ENCODE measurements around the gene SBF1.
"Not testable (repeated sequence)": the region's sequence is repeated elsewhere in the genome, so short reads cannot be mapped to it uniquely, and the experiment has no call there.

The SBF1 gene

DNA sequence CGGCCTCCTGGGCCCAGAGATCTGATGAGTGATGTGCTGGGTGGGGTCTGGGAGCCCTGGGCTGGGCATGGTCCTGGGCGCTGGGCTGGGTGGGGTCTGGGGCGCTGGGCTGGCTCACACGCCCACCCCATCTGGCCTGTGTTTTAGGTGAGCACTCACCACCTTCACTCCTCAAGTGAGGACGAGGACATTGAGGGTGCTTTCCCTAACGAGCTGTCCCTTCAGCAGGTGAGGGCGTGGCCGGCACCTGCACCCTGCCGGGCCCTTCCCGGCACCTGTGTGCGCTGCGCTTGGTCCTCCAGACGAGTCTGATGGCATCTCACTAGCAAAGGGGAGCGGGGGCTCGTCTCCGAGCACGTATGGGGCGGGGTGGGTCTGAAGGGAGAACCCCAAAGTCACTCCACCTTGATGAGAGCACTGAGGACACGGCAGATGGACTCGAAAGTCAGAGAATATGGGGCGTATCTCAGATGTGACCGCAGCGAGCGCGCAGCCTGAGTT is 37.9 kb downstream of the SBF1 start:
- Histone ChIP-seq H3K9me3 (ENCODE audit: insufficient read depth, low read length) (no peaks in the 10 kb centered on the region), H3K4me3 (ENCODE audit: insufficient read length, low read depth) (no peak overlapping the region), H3K4me1 (ENCODE audit: insufficient read depth, insufficient read length) (no peaks in the 10 kb centered on the region), H3K9ac (ENCODE audit: insufficient read length, low read depth) (no peak overlapping the region), H3K27me3 (ENCODE audit: insufficient read depth, insufficient read length) (no peaks in the 10 kb centered on the region), H3K36me3 (ENCODE audit: insufficient read depth, insufficient read length, low read length) (peaks cover 75% of the 10 kb centered on the region)
- TF ChIP-seq YY1 (IDR thresholded peaks at IDR 0.05; ENCODE audit: insufficient read depth, insufficient read length) (no peak), SUZ12 (IDR thresholded peaks at IDR 0.05; ENCODE audit: extremely low read depth, insufficient read depth, insufficient read length) (no peak), ZNF274 (IDR thresholded peaks at IDR 0.05; ENCODE audit: low read depth, low read length) (no peak)
- no peak for DNase-seq (ENCODE audit: low read depth, low spot score)

DNA sequence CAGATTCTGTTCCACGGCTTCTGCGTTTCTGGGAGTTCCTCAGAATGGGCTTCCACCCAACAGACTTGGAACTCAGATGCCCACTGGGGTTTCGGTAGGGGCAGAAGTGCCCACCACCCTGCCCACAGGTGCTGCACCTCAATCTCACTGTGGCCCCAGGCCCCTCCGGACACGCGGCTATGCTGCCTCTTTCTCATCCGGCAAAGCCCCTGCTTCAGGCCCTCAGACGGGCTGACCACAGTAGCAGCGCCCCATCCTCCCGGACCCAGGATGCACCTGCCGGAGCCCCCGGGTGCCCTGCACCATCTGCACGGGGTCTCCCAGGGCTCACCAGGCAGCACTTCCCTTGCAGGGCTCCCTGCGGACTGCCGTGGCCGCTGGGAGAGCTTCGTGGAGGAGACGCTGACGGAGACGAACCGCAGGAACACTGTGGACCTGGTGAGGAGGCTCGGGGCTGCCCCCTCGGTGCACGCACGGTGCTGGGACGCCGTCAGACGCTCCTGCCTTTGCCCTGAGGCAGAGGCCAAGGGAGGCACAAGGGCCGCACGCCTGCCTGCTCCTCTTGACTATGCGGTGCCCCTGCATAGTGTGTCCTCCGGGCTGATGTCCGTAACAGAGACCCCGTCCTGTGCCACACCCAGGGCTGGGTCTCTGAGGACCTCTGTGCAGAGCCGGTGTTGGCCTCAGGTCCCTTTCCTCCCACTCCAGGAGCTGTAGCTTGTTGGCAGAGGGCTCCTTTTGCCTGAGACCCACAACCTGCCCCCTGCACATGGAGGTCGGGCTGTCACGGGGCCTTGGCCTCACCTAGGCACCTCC is 38.6 kb downstream of the SBF1 start:
- H3K9ac ChIP-seq (ENCODE audit: insufficient read length, low read depth): no peak overlapping the region
- DNase-seq (ENCODE audit: low read depth, low spot score): no peak
- no peak for TF ChIP-seq SUZ12 (IDR thresholded peaks at IDR 0.05; ENCODE audit: extremely low read depth, insufficient read depth, insufficient read length)
- no peak for TF ChIP-seq YY1 (IDR thresholded peaks at IDR 0.05; ENCODE audit: insufficient read depth, insufficient read length)
- TF ChIP-seq ZNF274 (IDR thresholded peaks at IDR 0.05; ENCODE audit: low read depth, low read length): no peak
- H3K9me3 ChIP-seq (ENCODE audit: insufficient read depth, low read length): no peaks in the 10 kb centered on the region
- no peak overlapping the region for H3K4me3 ChIP-seq (ENCODE audit: insufficient read length, low read depth)
- no peaks in the 10 kb centered on the region for H3K4me1 ChIP-seq (ENCODE audit: insufficient read depth, insufficient read length)
- peaks cover 75% of the 10 kb centered on the region for H3K36me3 ChIP-seq (ENCODE audit: insufficient read depth, insufficient read length, low read length)
- H3K27me3 ChIP-seq (ENCODE audit: insufficient read depth, insufficient read length): no peaks in the 10 kb centered on the region

DNA sequence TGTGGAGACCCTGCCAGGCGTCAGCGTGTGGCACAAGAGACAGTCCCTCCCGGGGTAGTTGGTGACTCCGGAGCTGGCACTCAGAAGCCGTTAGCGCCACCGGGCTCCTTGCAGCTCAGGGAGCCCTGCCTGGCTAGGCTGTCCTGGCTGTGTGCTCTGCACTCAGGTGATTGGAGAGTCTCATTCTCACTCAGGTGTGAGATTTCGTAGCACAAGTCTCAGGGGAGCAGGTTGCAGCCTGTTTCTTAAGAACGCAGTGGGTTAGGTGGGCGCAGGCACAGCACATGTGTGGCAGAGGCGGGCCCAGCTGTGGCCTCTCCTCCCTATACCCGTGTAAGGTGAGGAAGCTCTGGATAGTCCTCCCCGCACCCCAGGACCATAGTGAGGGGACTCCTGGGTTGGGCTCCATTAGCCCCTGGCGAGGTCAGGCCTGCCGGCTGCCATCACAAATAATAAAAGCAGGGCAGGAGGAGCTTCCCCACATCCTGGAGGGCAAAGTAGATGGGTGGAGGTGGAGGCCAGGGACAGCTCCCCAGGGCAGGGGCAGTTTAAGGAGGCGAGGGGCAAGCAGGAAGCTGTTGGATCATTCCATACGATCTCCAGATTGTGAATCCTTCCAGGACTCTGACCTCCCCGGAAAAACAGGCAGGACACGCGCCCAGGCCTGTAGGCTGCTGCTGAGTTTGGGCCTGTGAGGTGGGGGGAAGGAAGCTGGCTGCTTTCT is 39.4 kb downstream of the SBF1 start:
- Histone ChIP-seq H3K27me3 (ENCODE audit: insufficient read depth, insufficient read length) (no peaks in the 10 kb centered on the region), H3K4me3 (ENCODE audit: insufficient read length, low read depth) (no peak overlapping the region), H3K9ac (ENCODE audit: insufficient read length, low read depth) (no peak overlapping the region), H3K36me3 (ENCODE audit: insufficient read depth, insufficient read length, low read length) (peaks cover 75% of the 10 kb centered on the region), H3K9me3 (ENCODE audit: insufficient read depth, low read length) (no peaks in the 10 kb centered on the region), H3K4me1 (ENCODE audit: insufficient read depth, insufficient read length) (no peaks in the 10 kb centered on the region)
- TF ChIP-seq YY1 (IDR thresholded peaks at IDR 0.05; ENCODE audit: insufficient read depth, insufficient read length) (no peak), SUZ12 (IDR thresholded peaks at IDR 0.05; ENCODE audit: extremely low read depth, insufficient read depth, insufficient read length) (no peak), ZNF274 (IDR thresholded peaks at IDR 0.05; ENCODE audit: low read depth, low read length) (no peak)
- no peak for DNase-seq (ENCODE audit: low read depth, low spot score)

DNA sequence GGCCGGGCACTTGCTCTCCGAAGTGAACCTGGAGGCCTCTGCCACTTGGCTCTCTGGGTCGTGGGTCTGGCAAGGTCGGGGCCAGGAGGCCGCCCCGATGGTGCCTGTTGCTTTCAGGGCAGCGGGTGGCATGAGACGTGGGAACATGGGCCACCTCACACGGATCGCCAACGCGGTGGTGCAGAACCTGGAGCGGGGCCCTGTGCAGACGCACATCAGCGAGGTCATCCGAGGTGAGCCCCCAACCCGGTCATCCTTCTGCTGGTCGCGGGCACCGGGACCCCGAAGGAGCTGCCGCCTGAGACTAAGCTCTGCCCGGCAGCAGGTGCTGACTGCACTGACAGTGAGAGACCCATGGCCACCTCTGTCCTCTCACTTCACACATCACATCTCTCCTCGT is 40.0 kb downstream of the SBF1 start:
- DNase-seq (ENCODE audit: low read depth, low spot score): no peak
- H3K9ac ChIP-seq (ENCODE audit: insufficient read length, low read depth): no peak overlapping the region
- H3K27me3 ChIP-seq (ENCODE audit: insufficient read depth, insufficient read length): no peaks in the 10 kb centered on the region
- H3K36me3 ChIP-seq (ENCODE audit: insufficient read depth, insufficient read length, low read length): peaks cover 73% of the 10 kb centered on the region
- H3K4me3 ChIP-seq (ENCODE audit: insufficient read length, low read depth): no peak overlapping the region
- no peaks in the 10 kb centered on the region for H3K4me1 ChIP-seq (ENCODE audit: insufficient read depth, insufficient read length)
- H3K9me3 ChIP-seq (ENCODE audit: insufficient read depth, low read length): no peaks in the 10 kb centered on the region
- TF ChIP-seq YY1 (IDR thresholded peaks at IDR 0.05; ENCODE audit: insufficient read depth, insufficient read length): no peak
- no peak for TF ChIP-seq SUZ12 (IDR thresholded peaks at IDR 0.05; ENCODE audit: extremely low read depth, insufficient read depth, insufficient read length)
- TF ChIP-seq ZNF274 (IDR thresholded peaks at IDR 0.05; ENCODE audit: low read depth, low read length): no peak

DNA sequence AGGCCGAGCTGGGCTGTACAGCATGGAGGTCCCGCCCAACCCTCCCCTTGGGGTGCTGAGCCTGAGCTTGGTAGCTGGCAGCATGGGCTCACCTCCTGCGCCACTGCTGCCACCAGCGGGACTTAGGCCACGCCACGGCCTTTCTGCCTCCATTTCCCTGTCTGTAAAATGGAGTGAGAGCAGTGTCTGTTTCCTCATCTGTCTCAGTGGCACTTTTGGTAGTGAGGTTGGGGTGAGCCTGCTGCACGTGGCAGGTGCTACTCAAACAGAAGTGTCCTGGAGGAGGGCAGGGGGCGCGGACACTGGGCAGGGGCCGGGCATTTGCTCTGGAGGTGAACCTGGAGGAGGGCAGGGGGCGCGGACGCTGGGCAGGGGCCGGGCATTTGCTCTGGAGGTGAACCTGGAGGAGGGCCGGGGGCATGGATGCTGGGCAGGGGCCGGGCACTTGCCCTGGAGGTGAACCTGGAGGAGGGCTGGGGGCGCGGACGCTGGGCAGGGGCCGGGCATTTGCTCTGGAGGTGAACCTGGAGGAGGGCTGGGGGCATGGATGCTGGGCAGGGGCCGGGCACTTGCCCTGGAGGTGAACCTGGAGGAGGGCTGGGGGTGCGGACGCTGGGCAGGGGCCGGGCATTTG is 41.8 kb downstream of the SBF1 start:
- DNase-seq (ENCODE audit: low read depth, low spot score); H3K4me3 ChIP-seq (ENCODE audit: insufficient read length, low read depth); H3K9ac ChIP-seq (ENCODE audit: insufficient read length, low read depth); H3K9me3 ChIP-seq (ENCODE audit: insufficient read depth, low read length); H3K27me3 ChIP-seq (ENCODE audit: insufficient read depth, insufficient read length); H3K4me1 ChIP-seq (ENCODE audit: insufficient read depth, insufficient read length): not testable (repeated sequence)
- peaks cover 70% of the 10 kb centered on the region for H3K36me3 ChIP-seq (ENCODE audit: insufficient read depth, insufficient read length, low read length)

DNA sequence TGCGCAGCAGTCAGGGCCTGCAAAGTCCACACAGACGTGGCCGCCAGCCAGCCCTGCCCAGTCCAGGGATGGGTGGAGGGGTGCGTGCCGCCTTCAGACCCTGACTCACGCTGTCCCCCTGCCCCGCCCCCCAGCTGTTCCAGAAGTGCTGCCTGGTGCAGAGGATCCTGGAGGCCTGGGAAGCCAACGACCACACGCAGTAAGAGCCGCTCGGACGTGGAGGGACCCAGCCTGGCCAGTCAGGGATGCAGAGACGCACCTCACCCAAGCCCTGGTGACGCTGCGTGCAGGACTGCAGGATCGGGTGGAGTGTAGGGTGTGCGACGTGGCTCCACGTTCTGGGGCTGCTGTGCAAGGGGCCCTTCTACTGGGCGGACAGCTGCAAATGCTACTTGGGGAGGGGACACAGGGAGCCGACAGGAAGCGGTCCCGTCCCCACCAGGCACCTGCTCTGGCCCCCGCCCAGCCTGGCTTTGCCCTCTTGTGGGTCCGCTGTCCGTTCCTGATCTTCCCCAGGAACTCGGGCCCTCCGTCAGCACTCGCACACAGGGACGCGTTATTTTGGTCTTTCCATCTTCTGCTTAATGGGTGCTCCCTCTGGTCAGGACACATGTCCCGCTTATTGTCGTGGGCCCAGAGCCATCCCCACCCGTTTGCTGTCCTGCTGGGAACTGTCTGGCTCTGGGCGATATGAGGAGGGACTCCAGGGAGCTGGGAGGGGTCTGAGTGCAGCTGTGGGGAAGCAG is 42.5 kb downstream of the SBF1 start:
- Histone ChIP-seq H3K27me3 (ENCODE audit: insufficient read depth, insufficient read length) (no peaks in the 10 kb centered on the region), H3K9me3 (ENCODE audit: insufficient read depth, low read length) (no peaks in the 10 kb centered on the region), H3K36me3 (ENCODE audit: insufficient read depth, insufficient read length, low read length) (peaks cover 65% of the 10 kb centered on the region), H3K4me1 (ENCODE audit: insufficient read depth, insufficient read length) (no peaks in the 10 kb centered on the region), H3K9ac (ENCODE audit: insufficient read length, low read depth) (no peak overlapping the region), H3K4me3 (ENCODE audit: insufficient read length, low read depth) (no peak overlapping the region)
- TF ChIP-seq YY1 (IDR thresholded peaks at IDR 0.05; ENCODE audit: insufficient read depth, insufficient read length) (no peak), ZNF274 (IDR thresholded peaks at IDR 0.05; ENCODE audit: low read depth, low read length) (no peak), SUZ12 (IDR thresholded peaks at IDR 0.05; ENCODE audit: extremely low read depth, insufficient read depth, insufficient read length) (no peak)
- DNase-seq (ENCODE audit: low read depth, low spot score): no peak
